Loucy (cell line): ENCODE results near the gene PTPRA.

ENCODE experiments used
- H2AFZ ChIP-seq: fragments of 200-600 bp; sonication (generic); 2 replicates; pipeline ENCODE4 v1.6.0; 2016; ENCODE audit warnings: antibody characterized with exemption, mild to moderate bottlenecking, low read length, moderate library complexity
- H3F3A ChIP-seq: fragments of 200-600 bp; 2 replicates; pipeline ENCODE4 v1.6.0; 2016; ENCODE audit warnings: antibody characterized with exemption, low read depth, mild to moderate bottlenecking
- H3K27me3 ChIP-seq: fragments of 200-600 bp; sonication (generic); 2 replicates; pipeline ENCODE4 v1.6.1; 2014; ENCODE audit warnings: low read length, mild to moderate bottlenecking; ENCODE audit not compliant: insufficient read depth, poor library complexity, severe bottlenecking
- H3K36me3 ChIP-seq: fragments of 200-600 bp; sonication (generic); 2 replicates; pipeline ENCODE4 v1.6.1; 2016; ENCODE audit warnings: low read length; ENCODE audit not compliant: insufficient read depth
- H3K4me1 ChIP-seq: fragments of 200-600 bp; sonication (generic); 2 replicates; pipeline ENCODE4 v1.5.1; 2014; ENCODE audit warnings: low read length, mild to moderate bottlenecking; ENCODE audit not compliant: insufficient read depth, poor library complexity, severe bottlenecking
- H3K4me2 ChIP-seq: fragments of 200-600 bp; sonication (generic); 2 replicates; pipeline ENCODE4 v1.6.0; 2014; ENCODE audit warnings: antibody characterized with exemption, low read length, low read depth, mild to moderate bottlenecking; ENCODE audit not compliant: poor library complexity, severe bottlenecking
- H3K4me3 ChIP-seq: fragments of 200-600 bp; sonication (generic); 2 replicates; pipeline ENCODE4 v1.5.1; 2014; ENCODE audit warnings: low read length, mild to moderate bottlenecking, mixed read lengths; ENCODE audit not compliant: poor library complexity, severe bottlenecking
- H3K79me2 ChIP-seq: fragments of 200-600 bp; sonication (generic); 2 replicates; pipeline ENCODE4 v1.6.1; 2014; ENCODE audit warnings: low read length; ENCODE audit not compliant: insufficient read depth
- H3K9ac ChIP-seq: fragments of 200-600 bp; sonication (generic); 2 replicates; pipeline ENCODE4 v1.6.0; 2014; ENCODE audit warnings: mild to moderate bottlenecking, low read depth, low read length, moderate library complexity; ENCODE audit not compliant: poor library complexity, severe bottlenecking
- H3K9me2 ChIP-seq: fragments of 200-600 bp; sonication (generic); replicated peaks from 2 replicates; pipeline ENCODE4 v1.6.1; 2016; ENCODE audit warnings: low read depth, low read length, mixed read lengths
- H3K9me3 ChIP-seq: fragments of 200-600 bp; sonication (generic); 2 replicates; pipeline ENCODE4 v1.6.1; 2014; ENCODE audit warnings: mild to moderate bottlenecking, antibody characterized with exemption, low read length, low read depth; ENCODE audit not compliant: insufficient read depth
- H4K20me1 ChIP-seq: fragments of 200-600 bp; sonication (generic); 2 replicates; pipeline ENCODE4 v1.6.0; 2014; ENCODE audit warnings: antibody characterized with exemption, low read length, mild to moderate bottlenecking; ENCODE audit not compliant: insufficient read depth, poor library complexity, severe bottlenecking
- CTCF ChIP-seq: fragments of 200-600 bp; sonication (generic); conservative IDR thresholded peaks from 2 replicates; pipeline ENCODE4 v1.5.1; 2014; ENCODE audit warnings: mild to moderate bottlenecking, antibody characterized with exemption, low read length
- EZH2phosphoT487 ChIP-seq: fragments of 200-600 bp; IDR thresholded peaks from 2 replicates; pipeline ENCODE4 v1.6.1; 2018; ENCODE audit warnings: antibody characterized with exemption, mild to moderate bottlenecking, moderate library complexity, borderline replicate concordance

Gene PTPRA

GRCh38 chr20:2873010-2873746 is at the start of gene PTPRA:
Gene PTPRA (plus strand): TSS chr20:2873481. CDS start chr20:2964278, 90,797 bp downstream.
- no peak for TF ChIP-seq EZH2phosphoT487
- no peak for TF ChIP-seq CTCF
- Histone ChIP-seq H3K9ac (peak within 1 kb of the TSS; percentile 92), H4K20me1 (peaks cover 31% of the 10 kb centered on the region), H3K9me2 (no peaks in the 10 kb centered on the region), H3F3A (no peaks in the 10 kb centered on the region; the same call in 1 of the 2 replicates), H3K27me3 (no peaks in the 10 kb centered on the region), H3K79me2 (peaks cover 45% of the 10 kb centered on the region), H3K36me3 (no peaks in the 10 kb centered on the region), H2AFZ (peak within 1 kb of the TSS; percentile 73), H3K4me3 (peak within 1 kb of the TSS; percentile 88), H3K4me2 (peak within 1 kb of the TSS; percentile 82), H3K4me1 (peaks cover 44% of the 10 kb centered on the region), H3K9me3 (no peaks in the 10 kb centered on the region)

GRCh38 chr20:2825761-2826160 is 47.5 kb upstream of the PTPRA start:
- no peaks in the 10 kb centered on the region for H3K36me3 ChIP-seq
- peak overlapping the region; percentile 64 for H3K4me2 ChIP-seq
- no peaks in the 10 kb centered on the region for H3F3A ChIP-seq
- no peaks in the 10 kb centered on the region for H3K27me3 ChIP-seq
- no peaks in the 10 kb centered on the region for H4K20me1 ChIP-seq
- H3K9ac ChIP-seq, result no peak overlapping the region
- no peaks in the 10 kb centered on the region for H3K79me2 ChIP-seq
- H3K9me2 ChIP-seq, result no peaks in the 10 kb centered on the region
- TF ChIP-seq CTCF (no peak), EZH2phosphoT487 (no peak)
- H3K9me3 ChIP-seq, result no peaks in the 10 kb centered on the region
- peak overlapping the region; percentile 26 for H3K4me3 ChIP-seq
- H2AFZ ChIP-seq, result no peak overlapping the region
- H3K4me1 ChIP-seq, result peaks cover 21% of the 10 kb centered on the region

GRCh38 chr20:2826655-2827054 is 46.6 kb upstream of the PTPRA start:
- no peaks in the 10 kb centered on the region for H3K36me3 ChIP-seq
- H3K4me1 ChIP-seq, result peaks cover 19% of the 10 kb centered on the region
- no peak overlapping the region for H3K4me3 ChIP-seq
- H4K20me1 ChIP-seq, result no peaks in the 10 kb centered on the region
- H3K27me3 ChIP-seq, result no peaks in the 10 kb centered on the region
- H3K9me3 ChIP-seq, result no peaks in the 10 kb centered on the region
- no peaks in the 10 kb centered on the region for H3K9me2 ChIP-seq
- H3F3A ChIP-seq, result no peaks in the 10 kb centered on the region
- H3K9ac ChIP-seq, result no peak overlapping the region
- H3K79me2 ChIP-seq, result no peaks in the 10 kb centered on the region
- no peak for TF ChIP-seq EZH2phosphoT487
- TF ChIP-seq CTCF, result no peak
- H3K4me2 ChIP-seq, result peak overlapping the region; percentile 0
- no peak overlapping the region for H2AFZ ChIP-seq
